Fibroblast of lung (primary cell): ENCODE results near the gene ICE1.

ENCODE experiments used
- EZH2 ChIP-seq: IDR thresholded peaks from 2 replicates; pipeline ENCODE4 v1.5.1; 2012; ENCODE audit warnings: low read length, control low read depth, mild to moderate bottlenecking; ENCODE audit errors: missing control alignments
- TF ChIP-seq, protein P1 (sequence below), 2 donors: IDR thresholded peaks in 1 of 2; conservative IDR thresholded peaks in 1 of 2; 1 replicate in 1 of 2; 2 replicates in 1 of 2; pipeline ENCODE4 v1.5.1; 2011 to 2012; ENCODE audit warnings: low read length in 2 of 2, control low read depth in 1 of 2, inconsistent platforms in 1 of 2, low read depth in 1 of 2, mild to moderate bottlenecking in 1 of 2

DNA sequence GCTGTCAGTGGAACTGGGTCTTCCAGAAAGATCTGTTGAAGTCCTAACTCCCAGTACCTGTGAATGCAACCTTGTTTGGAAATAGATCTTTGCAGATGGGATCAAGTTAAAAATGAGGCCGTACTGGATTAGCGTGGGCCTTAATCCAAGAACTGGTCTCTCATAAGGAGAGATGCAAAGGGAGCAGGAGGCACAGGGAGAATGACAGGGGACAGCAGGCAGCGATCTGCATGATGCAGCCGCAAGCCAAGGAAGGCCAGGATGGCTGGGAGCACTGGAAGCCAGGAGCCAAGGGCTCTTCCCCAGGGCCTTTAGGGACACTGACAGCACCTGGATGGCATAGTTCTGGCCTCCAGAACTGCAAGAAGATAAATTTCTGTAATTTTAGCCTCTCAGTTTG lies 114.4 kb downstream of the ICE1 start:
- no peak for TF ChIP-seq EZH2
- TF ChIP-seq, protein P1, sequence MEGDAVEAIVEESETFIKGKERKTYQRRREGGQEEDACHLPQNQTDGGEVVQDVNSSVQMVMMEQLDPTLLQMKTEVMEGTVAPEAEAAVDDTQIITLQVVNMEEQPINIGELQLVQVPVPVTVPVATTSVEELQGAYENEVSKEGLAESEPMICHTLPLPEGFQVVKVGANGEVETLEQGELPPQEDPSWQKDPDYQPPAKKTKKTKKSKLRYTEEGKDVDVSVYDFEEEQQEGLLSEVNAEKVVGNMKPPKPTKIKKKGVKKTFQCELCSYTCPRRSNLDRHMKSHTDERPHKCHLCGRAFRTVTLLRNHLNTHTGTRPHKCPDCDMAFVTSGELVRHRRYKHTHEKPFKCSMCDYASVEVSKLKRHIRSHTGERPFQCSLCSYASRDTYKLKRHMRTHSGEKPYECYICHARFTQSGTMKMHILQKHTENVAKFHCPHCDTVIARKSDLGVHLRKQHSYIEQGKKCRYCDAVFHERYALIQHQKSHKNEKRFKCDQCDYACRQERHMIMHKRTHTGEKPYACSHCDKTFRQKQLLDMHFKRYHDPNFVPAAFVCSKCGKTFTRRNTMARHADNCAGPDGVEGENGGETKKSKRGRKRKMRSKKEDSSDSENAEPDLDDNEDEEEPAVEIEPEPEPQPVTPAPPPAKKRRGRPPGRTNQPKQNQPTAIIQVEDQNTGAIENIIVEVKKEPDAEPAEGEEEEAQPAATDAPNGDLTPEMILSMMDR (conservative IDR thresholded peaks at IDR 0.05 in 1 of 2, IDR thresholded peaks at IDR 0.05 in 1 of 2; ENCODE audit: low read depth in 1 of 2, low read length in 2 of 2) = no peak
